GM10266 (cell line): ENCODE data around the gene LEMD3.

ENCODE experiments used
- DNase-seq: peaks from one replicate; pipeline ENCODE4 v3.0.0; 2012; ENCODE audit errors: extremely low spot score
- CTCF ChIP-seq: IDR thresholded peaks from 2 replicates; pipeline ENCODE4 v1.5.1; 2012; ENCODE audit warnings: mild to moderate bottlenecking, low read depth; ENCODE audit not compliant: control insufficient read depth, insufficient read depth; ENCODE audit errors: missing control alignments

Gene LEMD3

GRCh38 chr12:65205886-65206285, 36.5 kb downstream of the LEMD3 start:
- DNase-seq = no peak
- TF ChIP-seq CTCF = no peak

- TF ChIP-seq CTCF = no peak
- no peak for DNase-seq
Measured at GRCh38 chr12:65208125-65208524, 38.7 kb downstream of the LEMD3 start.

- DNase-seq = no peak
- TF ChIP-seq CTCF = no peak
Measured at GRCh38 chr12:65208964-65209654, 39.7 kb downstream of the LEMD3 start.

GRCh38 chr12:65209655-65210043, 40.3 kb downstream of the LEMD3 start:
- DNase-seq = no peak
- no peak for TF ChIP-seq CTCF

GRCh38 chr12:65217086-65217485, 47.7 kb downstream of the LEMD3 start:
- DNase-seq = no peak
- no peak for TF ChIP-seq CTCF

GRCh38 chr12:65220761-65221160, 51.4 kb downstream of the LEMD3 start:
- DNase-seq = no peak

More at GRCh38 chr12:65220761-65221160, 51.4 kb downstream of the LEMD3 start:
- TF ChIP-seq CTCF = no peak
